NCI-H446 treated with DMSO at 0.1 percent for 48 hours (cell line): ENCODE data around the gene HNRNPA1.
"Not testable (repeated sequence)": the region's sequence is repeated elsewhere in the genome, so short reads cannot be mapped to it uniquely, and the experiment has no call there.

ENCODE experiments used
- DNase-seq: peaks from one replicate; lab custom pipeline; 2025; lab: John Stamatoyannopoulos, UW

Gene HNRNPA1

DNA sequence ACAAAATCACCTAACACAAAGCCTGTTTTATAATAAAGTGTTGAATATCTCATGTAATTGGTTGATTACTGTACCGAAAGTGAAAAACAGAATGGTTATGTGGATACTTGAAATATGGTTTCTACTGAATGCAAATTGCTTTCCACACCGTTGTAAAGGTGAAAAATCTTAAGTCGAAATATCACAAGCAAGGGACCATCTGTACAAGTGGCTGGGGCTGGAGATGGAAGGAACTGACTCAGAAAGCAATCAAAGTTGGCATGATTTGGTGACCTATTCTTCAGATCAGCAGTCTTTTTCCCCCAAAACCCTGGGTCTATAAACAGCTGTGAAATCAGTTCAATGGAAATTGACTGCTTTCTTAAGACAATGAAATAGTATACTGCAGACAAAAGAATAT lies 4.2 kb upstream of the HNRNPA1 start:
- DNase-seq = no peak

DNA sequence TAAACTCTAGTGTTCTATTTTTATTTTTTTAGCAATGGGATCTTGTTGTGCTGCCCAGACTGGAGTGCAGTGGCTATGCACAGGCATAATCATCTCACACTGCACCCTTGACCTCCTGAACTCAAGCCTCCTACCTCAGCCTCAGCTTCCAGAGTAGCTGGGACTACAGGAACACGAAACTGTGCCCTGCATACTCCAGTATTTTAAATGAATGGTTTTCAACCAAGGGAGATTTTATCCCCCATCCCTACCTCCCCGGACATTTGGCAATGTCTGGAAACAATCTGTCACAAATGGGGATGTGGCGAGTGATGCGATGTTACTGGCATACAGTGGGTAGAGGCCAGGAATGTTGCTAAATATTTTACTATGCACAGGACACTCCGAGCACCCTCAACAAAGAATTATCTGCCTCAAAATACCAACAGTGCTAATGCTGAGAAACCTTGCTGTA lies 2.7 kb upstream of the HNRNPA1 start:
- DNase-seq = no peak

DNA sequence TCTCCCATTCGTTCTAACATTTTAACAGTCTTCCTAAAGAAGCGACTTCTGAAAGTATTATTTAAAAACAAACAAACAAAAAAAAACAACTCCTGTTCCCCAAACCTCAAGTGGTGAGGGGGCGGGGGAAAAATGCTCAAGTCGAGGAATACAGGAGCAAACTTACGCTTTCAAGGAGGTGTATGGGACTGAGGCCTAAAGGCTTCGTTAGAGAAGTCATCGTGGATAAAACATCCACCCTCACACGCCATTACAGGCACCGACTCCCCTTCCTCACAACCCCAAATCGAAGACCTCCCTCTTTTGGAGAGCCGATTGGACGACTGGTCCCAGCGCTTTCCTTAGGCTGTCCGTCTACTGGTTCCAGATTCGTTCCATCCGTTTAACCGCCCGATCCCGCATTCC lies 1.3 kb upstream of the HNRNPA1 start:
- DNase-seq = no peak

DNA sequence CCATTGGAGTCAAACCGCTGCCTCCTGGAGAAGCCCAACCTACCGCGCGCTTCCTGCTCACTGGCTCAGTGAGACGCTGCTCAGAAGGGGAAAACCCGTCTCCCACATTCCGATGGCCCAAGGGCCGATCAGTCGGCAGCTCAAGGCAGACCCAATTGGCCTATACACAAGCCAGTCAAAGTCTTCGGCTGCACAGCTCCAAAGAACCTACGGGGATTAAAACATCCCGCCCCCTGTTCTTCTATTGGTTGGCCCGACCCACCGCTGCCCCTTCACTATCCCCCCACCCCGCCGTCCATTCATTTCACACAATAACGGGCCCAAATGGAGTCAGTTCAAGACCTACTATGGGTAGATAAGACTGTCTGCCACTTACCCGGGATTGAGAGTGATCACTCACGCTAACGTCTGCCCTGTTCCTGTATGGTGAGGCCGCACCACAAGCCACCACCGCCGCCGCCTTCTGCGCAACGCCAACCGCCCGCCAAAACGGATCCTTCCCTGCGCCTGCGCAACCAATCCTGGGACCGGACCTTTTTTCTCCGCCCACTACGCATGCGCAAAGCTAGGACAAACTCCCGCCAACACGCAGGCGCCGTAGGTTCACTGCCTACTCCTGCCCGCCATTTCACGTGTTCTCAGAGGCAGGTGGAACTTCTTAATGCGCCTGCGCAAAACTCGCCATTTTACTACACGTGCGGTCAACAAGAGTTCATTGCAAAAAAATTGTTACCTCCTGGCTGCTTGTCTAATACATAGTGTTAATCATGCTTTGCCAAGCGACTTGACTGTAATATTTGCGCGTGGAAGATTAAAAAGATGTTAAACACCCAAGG lies 676 bp upstream of the HNRNPA1 start, which contains the start of gene CBX5:
CBX5 (minus strand) TSS at position 491 of the 836 bp plus-strand sequence. CDS start 22,472 bp downstream, outside the sequence.
- peak; percentile 99 for DNase-seq

DNA sequence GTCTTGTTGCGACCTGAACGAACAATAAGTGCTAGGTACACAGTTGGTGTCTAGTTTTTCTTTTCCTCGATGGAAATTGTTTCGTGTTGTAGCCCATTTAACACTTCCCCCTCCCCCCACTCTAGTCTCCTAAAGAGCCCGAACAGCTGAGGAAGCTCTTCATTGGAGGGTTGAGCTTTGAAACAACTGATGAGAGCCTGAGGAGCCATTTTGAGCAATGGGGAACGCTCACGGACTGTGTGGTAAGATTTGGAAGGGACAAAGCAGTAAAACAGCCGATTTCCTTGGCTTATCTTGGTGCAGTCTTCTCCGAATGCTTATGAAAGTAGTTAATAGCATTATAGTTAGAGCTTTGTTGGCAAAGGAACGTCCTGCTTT lies 724 bp downstream of the HNRNPA1 start:
- DNase-seq = not testable (repeated sequence)

DNA sequence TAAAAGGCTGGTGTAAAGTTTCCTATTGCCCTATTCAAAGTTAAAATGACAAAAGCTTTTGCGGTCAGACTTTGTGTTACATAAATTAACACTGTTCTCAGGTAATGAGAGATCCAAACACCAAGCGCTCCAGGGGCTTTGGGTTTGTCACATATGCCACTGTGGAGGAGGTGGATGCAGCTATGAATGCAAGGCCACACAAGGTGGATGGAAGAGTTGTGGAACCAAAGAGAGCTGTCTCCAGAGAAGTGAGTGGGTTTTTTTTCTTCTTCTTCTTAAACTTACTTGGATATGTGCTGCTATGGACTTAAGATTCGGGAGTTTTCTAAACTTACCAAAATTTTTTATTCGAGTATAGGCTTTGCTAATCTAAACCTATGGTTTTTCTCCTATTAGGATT lies 1.2 kb downstream of the HNRNPA1 start:
- not testable (repeated sequence) for DNase-seq

DNA sequence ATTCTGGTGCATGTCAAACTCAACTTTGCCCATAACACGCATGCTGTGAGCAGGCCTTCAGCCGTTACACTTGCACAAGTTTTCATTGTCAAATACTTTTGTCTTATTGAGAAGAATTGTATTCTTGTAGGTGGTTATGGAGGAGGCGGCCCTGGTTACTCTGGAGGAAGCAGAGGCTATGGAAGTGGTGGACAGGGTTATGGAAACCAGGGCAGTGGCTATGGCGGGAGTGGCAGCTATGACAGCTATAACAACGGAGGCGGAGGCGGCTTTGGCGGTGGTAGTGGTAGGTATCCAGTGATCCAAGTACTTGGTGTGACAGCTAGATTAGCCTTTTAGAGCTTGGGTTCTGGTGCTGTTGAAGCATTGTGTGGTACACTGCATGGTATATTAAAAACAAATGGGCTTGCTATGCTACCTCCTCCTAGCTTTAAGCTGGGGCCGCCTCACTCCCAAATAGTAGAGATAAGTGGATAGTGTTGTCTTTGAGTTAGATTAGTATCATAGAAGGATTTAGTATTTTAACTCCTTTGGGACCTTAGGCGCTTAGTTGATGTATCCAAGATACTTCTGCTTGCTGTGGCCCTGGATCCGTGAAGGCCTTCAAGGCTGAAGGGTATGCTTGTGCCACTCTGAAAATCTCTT lies 2.5 kb downstream of the HNRNPA1 start:
- DNase-seq = no peak

DNA sequence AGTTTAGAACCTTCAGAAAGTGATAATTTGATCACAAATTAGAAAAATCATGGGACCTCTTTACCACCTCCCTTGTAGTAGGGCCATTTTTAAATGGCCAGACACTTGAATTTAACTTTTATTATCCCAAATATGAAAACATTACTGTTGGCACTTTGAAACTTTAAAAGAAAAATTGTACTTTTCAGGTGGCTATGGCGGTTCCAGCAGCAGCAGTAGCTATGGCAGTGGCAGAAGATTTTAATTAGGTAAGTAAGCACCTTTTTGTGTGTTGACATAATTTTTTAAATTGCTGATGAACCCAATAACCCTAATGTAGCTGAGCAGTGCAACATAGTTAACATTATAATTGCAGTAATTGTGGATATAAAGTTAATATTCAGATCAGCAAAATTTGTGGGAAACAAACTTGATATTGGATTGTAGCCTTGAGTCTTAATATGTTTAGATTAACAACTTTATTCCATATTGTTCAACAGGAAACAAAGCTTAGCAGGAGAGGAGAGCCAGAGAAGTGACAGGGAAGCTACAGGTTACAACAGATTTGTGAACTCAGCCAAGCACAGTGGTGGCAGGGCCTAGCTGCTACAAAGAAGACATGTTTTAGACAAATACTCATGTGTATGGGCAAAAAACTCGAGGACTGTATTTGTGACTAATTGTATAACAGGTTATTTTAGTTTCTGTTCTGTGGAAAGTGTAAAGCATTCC lies 3.7 kb downstream of the HNRNPA1 start:
- not testable (repeated sequence) for DNase-seq

DNA sequence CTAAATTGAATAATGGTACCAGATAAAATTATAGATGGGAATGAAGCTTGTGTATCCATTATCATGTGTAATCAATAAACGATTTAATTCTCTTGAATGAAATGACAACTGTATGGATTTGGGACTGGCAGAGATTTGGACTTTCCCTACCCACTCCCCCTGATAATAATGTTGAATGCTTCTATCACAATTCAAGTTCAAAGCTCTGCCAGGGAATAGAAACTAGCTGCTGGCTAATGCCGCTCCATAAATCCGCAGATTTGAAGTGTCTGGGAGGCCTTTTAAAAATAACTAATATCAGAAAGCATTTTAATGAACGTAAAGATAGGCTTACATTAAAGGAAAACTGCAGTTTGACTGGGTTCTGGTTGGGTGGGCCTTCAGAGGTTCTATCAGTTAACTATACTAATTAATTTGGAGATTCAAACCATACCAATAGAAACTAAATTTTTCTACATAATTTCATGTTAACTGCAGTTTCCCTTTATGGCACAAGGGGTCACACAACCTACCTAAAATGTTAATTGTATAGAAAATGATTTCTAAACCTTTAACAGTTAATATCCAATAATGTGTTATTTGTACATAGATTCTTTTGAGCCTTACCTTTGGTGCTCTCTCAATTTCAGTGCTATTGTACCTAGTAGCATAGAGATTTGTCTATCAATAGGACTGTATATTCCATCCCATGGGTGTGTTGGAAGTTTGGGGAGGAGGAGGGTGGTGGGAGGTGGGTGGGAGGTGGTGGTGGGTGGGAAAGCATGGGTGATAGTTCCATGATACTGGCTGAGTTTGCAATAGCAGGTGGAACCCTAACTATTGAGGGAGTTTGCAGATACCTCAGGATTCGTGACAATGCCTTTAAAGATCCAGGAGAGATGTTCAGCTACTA lies 4.9 kb downstream of the HNRNPA1 start:
- no peak for DNase-seq

DNA sequence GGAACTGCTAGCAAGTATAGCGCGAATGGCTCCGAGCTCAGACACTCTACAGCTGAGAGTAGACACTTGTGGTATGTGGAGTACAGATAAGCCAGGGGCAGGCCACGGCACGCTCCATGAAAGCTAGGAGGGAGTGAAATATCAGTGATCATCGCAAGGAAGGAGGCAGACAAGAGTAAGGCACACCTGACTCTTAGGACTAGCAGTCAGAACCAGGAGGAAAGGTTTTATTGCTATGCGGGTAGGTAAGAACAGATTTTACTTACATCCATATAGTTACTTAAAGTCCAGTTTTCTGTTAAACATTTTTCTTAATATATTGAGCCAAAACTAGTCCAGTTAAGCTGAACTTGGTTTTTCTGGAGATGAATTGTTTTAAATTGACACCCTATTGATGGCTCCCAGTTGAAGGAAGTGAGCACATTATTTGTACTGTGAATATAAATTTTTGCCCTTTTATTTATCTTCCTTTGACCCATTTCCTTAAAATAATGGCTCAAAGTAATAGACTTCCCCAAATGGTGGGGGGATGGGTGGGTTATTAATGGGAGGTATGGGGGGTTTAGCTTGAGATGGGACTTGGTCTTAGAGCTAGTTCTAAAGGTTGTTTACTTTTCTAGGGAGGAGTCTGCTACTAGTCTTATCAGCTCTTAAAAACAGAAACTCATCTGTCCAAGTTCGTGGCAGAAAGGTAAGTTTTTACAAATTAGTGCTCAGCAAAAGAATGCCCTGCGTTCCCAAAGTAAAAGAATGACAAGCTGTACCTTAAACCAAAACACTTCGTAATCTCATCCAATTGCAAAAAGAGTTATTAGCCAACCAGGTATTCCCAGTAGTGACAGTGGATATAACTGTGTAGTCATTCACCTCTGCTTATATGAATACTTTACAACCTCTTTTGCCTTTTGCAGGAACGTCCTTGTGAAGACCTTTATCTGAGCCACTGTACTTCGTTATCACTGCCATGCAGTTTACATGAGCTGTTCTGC lies 5.8 kb downstream of the HNRNPA1 start:
- DNase-seq = no peak

DNA sequence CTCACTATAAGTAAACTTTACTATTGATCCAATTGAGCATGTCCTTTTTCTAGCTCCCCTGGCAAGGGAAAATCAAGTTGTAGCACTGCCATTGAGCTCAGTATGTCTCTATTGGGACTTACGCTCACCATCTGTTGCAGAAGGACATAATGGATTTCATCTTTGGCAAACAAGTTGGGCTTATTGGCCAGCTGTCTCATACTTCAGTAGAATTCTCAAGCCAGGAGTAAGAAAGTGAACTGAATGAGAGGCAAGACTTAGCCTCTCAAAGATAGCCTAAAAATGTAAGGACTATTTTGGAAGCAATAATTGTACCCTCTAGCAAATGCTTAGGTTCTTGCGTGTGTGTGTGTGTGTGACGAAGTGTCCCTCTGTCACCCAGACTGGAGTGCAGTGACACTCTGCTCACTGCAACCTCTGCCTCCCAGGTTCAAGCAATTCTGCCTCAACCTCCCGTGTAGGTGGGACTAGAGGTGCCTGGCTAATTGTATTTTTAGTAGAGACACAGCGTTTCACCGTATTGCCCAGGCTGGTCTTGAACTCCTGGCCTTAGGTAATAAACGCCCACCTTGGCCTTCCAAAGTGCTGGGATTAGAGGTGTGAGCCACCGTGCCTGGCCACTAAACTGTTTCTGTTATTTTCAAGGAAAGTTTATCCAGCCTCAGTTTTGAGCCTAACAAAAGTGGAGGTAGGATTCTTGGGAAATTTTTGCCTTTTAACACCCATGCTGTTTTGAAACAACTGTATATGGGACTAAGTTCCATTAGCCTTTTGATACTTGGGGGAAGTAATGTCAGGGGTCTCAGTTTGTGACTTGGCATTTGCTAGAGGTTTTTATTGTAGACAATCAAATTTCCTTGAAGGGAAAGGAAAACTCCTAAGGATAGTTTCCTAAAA lies 7.0 kb downstream of the HNRNPA1 start:
- peak; percentile 86 for DNase-seq

DNA sequence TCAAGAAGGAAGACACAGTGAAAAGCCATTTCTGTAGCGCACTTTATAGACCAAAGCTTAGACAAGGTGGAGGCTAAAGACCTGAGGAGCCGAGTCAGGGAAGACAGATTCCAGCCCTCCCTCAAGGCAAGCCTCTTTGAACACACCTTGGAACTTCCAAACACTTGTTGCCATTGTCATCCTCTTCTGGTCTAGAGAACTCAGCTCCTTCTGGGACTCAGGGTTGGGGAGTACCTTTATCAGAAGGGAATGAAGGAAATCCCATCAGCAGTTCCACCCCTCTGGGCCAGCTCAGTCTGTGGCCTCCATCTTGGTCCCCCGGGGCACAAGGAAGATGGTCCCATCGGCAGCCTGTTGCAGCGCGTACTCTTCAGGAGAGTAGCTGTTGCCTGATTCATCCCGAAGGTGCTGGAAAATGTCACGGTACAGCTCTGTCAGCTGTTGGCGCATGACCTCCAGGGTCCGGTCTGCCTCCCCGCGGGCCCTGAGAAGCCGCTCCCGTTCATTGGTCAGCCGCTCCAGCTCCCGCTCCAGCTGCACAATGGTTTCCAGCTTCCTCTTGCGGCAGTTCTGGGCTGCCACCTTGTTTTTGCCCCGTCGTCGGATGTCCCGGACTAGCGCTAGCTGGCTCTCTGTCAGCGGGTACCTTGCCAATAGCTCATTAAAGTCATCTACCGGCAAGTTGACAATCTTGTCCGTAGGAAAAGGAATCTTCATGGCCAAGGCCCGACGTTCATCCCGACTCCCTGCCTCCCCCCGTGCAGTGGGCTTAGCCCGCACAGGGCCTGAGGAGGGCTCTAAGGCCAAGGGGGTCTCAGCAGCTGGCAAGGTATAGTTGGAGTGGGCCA lies 11.8 kb downstream of the HNRNPA1 start:
- DNase-seq = no peak

DNA sequence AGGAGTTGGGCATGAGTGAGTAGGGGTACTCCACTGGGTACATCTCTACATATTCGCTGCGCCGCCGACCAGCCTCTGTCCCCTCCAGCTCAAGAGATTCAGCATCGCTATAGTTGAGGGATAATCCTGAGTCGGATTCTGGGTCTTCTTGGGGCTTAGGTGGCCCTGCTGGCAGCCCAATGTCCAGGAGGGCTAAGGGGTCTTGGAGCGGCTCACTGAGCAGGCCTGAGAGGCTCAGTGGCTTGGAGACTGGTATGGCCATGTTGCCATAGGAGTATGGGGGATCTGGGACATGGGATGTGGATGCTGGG lies 12.4 kb downstream of the HNRNPA1 start:
- no peak for DNase-seq

DNA sequence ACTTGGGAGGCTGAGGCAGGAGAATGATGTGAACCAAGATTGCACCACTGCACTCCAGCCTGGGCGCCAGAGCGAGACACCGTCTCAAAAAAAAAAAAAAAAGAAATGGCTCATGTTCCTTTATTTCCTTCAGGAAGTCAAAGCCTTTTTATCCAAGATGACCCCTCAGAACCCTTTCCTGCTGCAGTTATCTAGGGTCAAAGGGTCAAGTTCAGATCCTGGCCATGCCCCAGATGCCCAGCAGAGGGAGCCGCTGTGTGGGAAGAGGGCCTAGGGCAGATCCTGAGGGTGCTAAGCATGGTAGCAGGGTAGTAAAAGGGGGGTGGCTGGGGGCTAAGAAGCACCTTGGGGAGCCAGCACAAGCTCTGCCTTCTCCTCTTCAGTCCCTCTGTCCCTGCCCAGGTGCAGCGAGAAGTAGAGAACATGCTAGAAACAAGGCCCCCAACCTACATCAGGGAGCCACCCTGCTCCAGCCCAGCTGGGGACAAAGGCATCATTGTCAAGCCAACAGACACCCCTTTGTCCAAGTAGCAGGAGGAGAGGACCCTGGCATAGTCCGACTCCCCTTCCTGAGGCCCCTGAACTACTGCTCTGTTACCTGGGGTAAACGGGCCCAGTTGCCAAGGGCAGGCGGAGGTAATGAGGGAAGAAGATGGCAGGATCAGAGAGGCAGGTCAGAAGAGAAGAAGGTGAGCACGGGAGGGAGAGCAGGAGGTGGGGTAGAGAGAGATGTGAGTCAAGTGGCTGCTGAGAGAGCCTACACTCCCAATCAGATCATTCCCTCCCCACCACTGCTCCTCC lies 13.8 kb downstream of the HNRNPA1 start:
- DNase-seq = no peak

DNA sequence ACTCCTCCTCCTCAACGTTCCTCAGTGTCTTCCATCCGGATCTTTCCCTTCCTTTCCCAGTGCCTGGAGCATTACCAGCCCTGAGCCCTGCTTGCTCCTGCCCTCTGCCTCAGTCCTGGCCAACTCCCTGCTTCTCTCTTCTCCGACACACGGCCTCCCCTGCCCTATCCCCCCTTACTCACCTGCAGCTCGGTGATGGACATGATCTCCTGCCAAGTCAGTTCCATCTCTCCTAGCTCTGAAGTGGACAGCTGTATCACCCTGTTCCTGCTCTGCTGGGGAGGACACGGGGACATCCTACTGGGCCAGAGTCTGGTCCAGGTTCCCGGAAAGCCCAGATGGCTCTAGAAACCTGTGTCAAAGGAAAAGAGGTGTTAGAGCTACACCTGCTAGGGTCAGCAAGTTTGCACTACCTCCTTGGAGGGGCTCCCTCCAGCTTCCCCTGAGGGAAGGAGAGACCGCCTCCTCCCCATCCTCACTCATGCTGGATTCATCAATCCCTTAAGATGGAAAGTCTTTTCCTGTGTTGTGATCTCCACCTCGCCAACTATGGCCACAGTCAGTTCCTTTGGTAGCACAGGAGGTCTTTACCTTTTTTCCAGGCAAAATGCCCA lies 14.5 kb downstream of the HNRNPA1 start:
- no peak for DNase-seq

DNA sequence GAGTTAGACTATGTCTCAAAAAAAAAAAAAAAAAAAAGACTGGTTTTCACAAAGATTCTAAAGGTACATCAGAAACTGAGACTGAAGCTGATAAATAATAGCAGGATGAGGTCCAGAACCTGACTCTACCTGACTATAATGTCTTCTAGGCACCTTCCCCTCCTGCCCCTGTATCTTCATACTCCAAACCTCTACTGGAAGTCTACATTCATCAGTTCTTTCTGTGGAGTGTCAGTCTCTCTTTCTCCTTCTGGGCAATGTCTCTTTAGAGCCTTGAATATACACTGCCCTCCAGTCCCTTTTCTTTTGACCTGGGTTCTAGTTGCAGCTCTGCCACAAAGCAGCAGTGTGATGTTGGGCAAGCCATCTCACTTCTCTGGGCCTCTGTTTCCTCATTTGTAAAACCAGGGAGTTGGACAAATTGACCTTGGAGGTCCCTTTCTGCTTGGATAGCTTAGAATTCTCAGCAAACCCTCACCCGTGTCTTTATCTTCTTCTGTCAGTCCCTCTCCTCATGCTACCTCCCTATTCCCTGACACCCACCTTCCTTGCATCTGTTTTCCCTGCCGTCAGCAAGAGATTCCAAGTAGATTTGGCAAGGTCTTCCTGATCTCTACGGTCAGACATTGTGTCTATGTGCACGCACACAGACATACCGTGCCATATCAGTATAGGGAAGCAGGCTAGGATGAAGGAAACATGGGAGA lies 16.0 kb downstream of the HNRNPA1 start:
- DNase-seq = no peak

DNA sequence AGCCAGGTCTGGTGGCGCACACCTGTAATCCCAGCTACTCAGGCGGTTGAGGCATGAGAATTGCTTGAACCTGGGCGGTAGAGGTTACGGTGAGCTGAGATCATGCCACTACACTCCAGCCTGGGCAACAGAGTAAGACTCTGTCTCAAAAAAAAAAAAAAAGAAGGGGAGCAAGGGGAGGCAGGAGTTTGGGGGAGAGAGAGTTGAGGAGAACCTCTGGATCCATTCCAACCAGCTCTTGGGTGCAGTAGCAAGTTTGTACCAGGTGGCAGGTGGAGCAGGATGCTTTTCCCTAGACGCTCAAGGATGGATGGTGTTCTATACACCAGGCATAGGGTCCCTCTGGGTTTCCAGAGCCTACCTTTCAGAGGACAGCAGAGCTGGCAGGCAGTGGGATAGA lies 18.4 kb downstream of the HNRNPA1 start:
- DNase-seq = no peak
